Upper lobe of left lung (tissue), 6 donors: ENCODE data around the gene SPIN1. TPM values are rescaled to one million over a fixed set of nuclear protein-coding genes. Genes with fewer than 3 reads are reported as not detected.
A peak's percentile ranks its signal among the peaks of the same experiment; 100 is the strongest.
"Not testable (repeated sequence)": the region's sequence is repeated elsewhere in the genome, so short reads cannot be mapped to it uniquely, and the experiment has no call there.

Source experiments
- ATAC-seq, 2 donors: fragments of 200-7000 bp; cut with Tn5 transposase; one replicate each; pipeline ENCODE4 v1.9.1; 2022; ENCODE audit warnings: mild to moderate bottlenecking in 2 of 2, moderate library complexity in 2 of 2; ENCODE audit not compliant: low FRiP score in 2 of 2
- DNase-seq, 2 donors: peaks; one replicate each; pipeline ENCODE4 v3.0.0-alpha.2; 2019 to 2020
- H3K27ac ChIP-seq, 4 donors: fragments of 200-600 bp; sonication (generic); one replicate each; pipeline ENCODE4 v1.5.1; 2016 to 2019
- H3K27me3 ChIP-seq, 4 donors: fragments of 200-600 bp; sonication (generic); one replicate each; pipeline ENCODE4 v1.5.1; 2017 to 2019
- H3K36me3 ChIP-seq, 4 donors: fragments of 200-600 bp; sonication (generic); one replicate each; pipeline ENCODE4 v1.5.1; 2016 to 2019
- H3K4me1 ChIP-seq, 4 donors: fragments of 200-600 bp; sonication (generic); one replicate each; pipeline ENCODE4 v1.5.1; 2018 to 2019
- H3K4me3 ChIP-seq, 4 donors: fragments of 200-600 bp; sonication (generic); one replicate each; pipeline ENCODE4 v1.5.1; 2017 to 2019; ENCODE audit warnings: mild to moderate bottlenecking in 2 of 4, moderate library complexity in 1 of 4
- H3K9me3 ChIP-seq, 4 donors: fragments of 200-600 bp; sonication (generic); one replicate each; pipeline ENCODE4 v1.5.1; 2018 to 2019
- CTCF ChIP-seq, 6 experiments: fragments of 450-650 bp in 4 of 6; fragments of 200-600 bp in 2 of 6; sonication (generic) in 2 of 6; IDR thresholded peaks; one replicate each; pipeline ENCODE4 v1.5.1; 2016 to 2019; ENCODE audit warnings: antibody characterized with exemption in 6 of 6
- EP300 ChIP-seq, 4 donors: sonication (generic); formaldehyde crosslinking; IDR thresholded peaks; one replicate each; pipeline ENCODE4 v1.5.1; 2017; ENCODE audit warnings: antibody characterized with exemption in 4 of 4, control low read depth in 2 of 4
- POLR2A ChIP-seq, 4 donors: fragments of 450-650 bp; IDR thresholded peaks; one replicate each; pipeline ENCODE4 v1.5.1; 2016 to 2017; ENCODE audit warnings: antibody characterized with exemption in 4 of 4, mild to moderate bottlenecking in 2 of 4
- POLR2AphosphoS5 ChIP-seq, 2 donors: sonication (generic); formaldehyde crosslinking; IDR thresholded peaks; one replicate each; pipeline ENCODE4 v1.5.1; 2017; ENCODE audit warnings: antibody characterized with exemption in 2 of 2
- WGBS, 2 donors: methylation state at CpG; one replicate each; pipeline ENCODE4 v1.1.5; 2017 to 2018; 5-methylcytosine and 5-hydroxymethylcytosine counted together
- total RNA-seq, 6 donors: library from RNA; depleted of rRNA in 4 of 6; stranded (reverse); fragments of >200 nt in 4 of 6; gene quantifications; one replicate each; pipeline versions ENCODE4 v1.1.0 to v1.2.1, GENCODE V29; 2016 to 2021
- donor health status: DM: no; HTN: no; CAD: no; lungs with moderate emphysema.
- donor health status: DM: no; HTN: yes; CAD: no; lungs with severe emphysema.

SPIN1 gene
- total RNA-seq, 6 donors from 2014 or later = 29.3 to 66.4 (median 59.9) TPM

GRCh38 chr9:88379352-88379751, 8.9 kb upstream of the SPIN1 start:
- no peak for TF ChIP-seq POLR2A (IDR thresholded peaks at IDR 0.05)
- no peak for TF ChIP-seq POLR2AphosphoS5 (IDR thresholded peaks at IDR 0.05)
- no peak for TF ChIP-seq CTCF (IDR thresholded peaks at IDR 0.05)
- TF ChIP-seq EP300 (IDR thresholded peaks at IDR 0.05) = no peak
- H3K36me3 ChIP-seq = no peaks in the 10 kb centered on the region
- ATAC-seq = no peak
- H3K9me3 ChIP-seq = no peaks in the 10 kb centered on the region
- no peaks in the 10 kb centered on the region for H3K27me3 ChIP-seq
- no peaks in the 10 kb centered on the region for H3K4me1 ChIP-seq
- 94 to 96% methylated on average over 3 of the region's 3 CpGs for WGBS, 2 donors
- H3K4me3 ChIP-seq = no peak overlapping the region
- no peak overlapping the region for H3K27ac ChIP-seq
- DNase-seq = no peak

- DNase-seq = no peak
- no peak overlapping the region for H3K27ac ChIP-seq
- no peak for TF ChIP-seq EP300 (IDR thresholded peaks at IDR 0.05)
- TF ChIP-seq POLR2AphosphoS5 (IDR thresholded peaks at IDR 0.05) = no peak
- TF ChIP-seq POLR2A (IDR thresholded peaks at IDR 0.05) = no peak
- TF ChIP-seq CTCF (IDR thresholded peaks at IDR 0.05) = no peak
- no peaks in the 10 kb centered on the region for H3K9me3 ChIP-seq
- H3K36me3 ChIP-seq = no peaks in the 10 kb centered on the region
- no peaks in the 10 kb centered on the region for H3K27me3 ChIP-seq
- no peak overlapping the region for H3K4me3 ChIP-seq
- no peaks in the 10 kb centered on the region for H3K4me1 ChIP-seq
- ATAC-seq = no peak
- 87 to 88% methylated on average over 1 of the region's 1 CpG for WGBS, 2 donors
Measured at GRCh38 chr9:88380118-88380517, 8.1 kb upstream of the SPIN1 start.

- H3K4me3 ChIP-seq, ATAC-seq, H3K36me3 ChIP-seq, H3K27me3 ChIP-seq, H3K4me1 ChIP-seq, H3K9me3 ChIP-seq, DNase-seq, H3K27ac ChIP-seq: not testable (repeated sequence)
- WGBS, 2 donors = 87 to 95% methylated on average over 10 of the region's 10 CpGs
Measured at GRCh38 chr9:88381322-88381721, 6.9 kb upstream of the SPIN1 start.

GRCh38 chr9:88383176-88383575, 5.1 kb upstream of the SPIN1 start:
- H3K4me1 ChIP-seq = peaks cover 0 to 14% (median 8%) of the 10 kb centered on the region in 4 donors
- WGBS, 2 donors = 92 to 100% methylated on average over 3 of the region's 3 CpGs
- no peaks in the 10 kb centered on the region for H3K27me3 ChIP-seq
- DNase-seq (no peak), ATAC-seq (no peak)
- no peaks in the 10 kb centered on the region for H3K9me3 ChIP-seq
- H3K36me3 ChIP-seq = no peaks in the 10 kb centered on the region
- TF ChIP-seq POLR2AphosphoS5 (IDR thresholded peaks at IDR 0.05) = no peak
- TF ChIP-seq CTCF (IDR thresholded peaks at IDR 0.05) = no peak
- no peak for TF ChIP-seq POLR2A (IDR thresholded peaks at IDR 0.05)
- TF ChIP-seq EP300 (IDR thresholded peaks at IDR 0.05) = no peak
- no peak overlapping the region for H3K27ac ChIP-seq
- H3K4me3 ChIP-seq = no peak overlapping the region

GRCh38 chr9:88386137-88386536, 2.1 kb upstream of the SPIN1 start:
- peaks cover 9 to 26% (median 15%) of the 10 kb centered on the region in 4 donors for H3K4me1 ChIP-seq
- whole genome bisulfite sequencing, 2 donors = 92 to 95% methylated on average over 4 of the region's 4 CpGs
- H3K4me3 ChIP-seq, H3K27me3 ChIP-seq, H3K27ac ChIP-seq, ATAC-seq, DNase-seq, H3K36me3 ChIP-seq, H3K9me3 ChIP-seq: not testable (repeated sequence)

- TF ChIP-seq EP300 (IDR thresholded peaks at IDR 0.05) (no peak), CTCF (IDR thresholded peaks at IDR 0.05) (no peak), POLR2A (IDR thresholded peaks at IDR 0.05) (no peak), POLR2AphosphoS5 (IDR thresholded peaks at IDR 0.05) (no peak)
- DNase-seq (peak; percentile 28 to 49), ATAC-seq (peak; percentile 6 to 72)
- 25 to 31% methylated on average over 14 of the region's 14 CpGs for WGBS, 2 donors
- no peaks in the 10 kb centered on the region for H3K36me3 ChIP-seq
- H3K27ac ChIP-seq = peak overlapping the region; percentile 84 to 95 (median 92)
- peaks cover 13 to 33% (median 18%) of the 10 kb centered on the region in 4 donors for H3K4me1 ChIP-seq
- H3K27me3 ChIP-seq = no peaks in the 10 kb centered on the region
- H3K4me3 ChIP-seq = peak overlapping the region in 3 of 4 donors; percentile 83 to 99 (median 90)
- H3K9me3 ChIP-seq = no peaks in the 10 kb centered on the region
Measured at GRCh38 chr9:88387036-88387551, 1.1 kb upstream of the SPIN1 start.
